GM19468 (cell line): ENCODE data around the gene NXF1.
A peak's percentile ranks its signal among the peaks of the same experiment; 100 is the strongest.
"Not testable (repeated sequence)": the region's sequence is repeated elsewhere in the genome, so short reads cannot be mapped to it uniquely, and the experiment has no call there.

Experiments used
- ATAC-seq: cut with Tn5 transposase; IDR thresholded peaks from one replicate; pipeline ENCODE4 v1.9.1; 2021; ENCODE audit warnings: mild to moderate bottlenecking, moderate library complexity, moderate number of reproducible peaks; ENCODE audit not compliant: unreplicated experiment; ENCODE audit errors: extremely low read depth

The NXF1 gene

DNA sequence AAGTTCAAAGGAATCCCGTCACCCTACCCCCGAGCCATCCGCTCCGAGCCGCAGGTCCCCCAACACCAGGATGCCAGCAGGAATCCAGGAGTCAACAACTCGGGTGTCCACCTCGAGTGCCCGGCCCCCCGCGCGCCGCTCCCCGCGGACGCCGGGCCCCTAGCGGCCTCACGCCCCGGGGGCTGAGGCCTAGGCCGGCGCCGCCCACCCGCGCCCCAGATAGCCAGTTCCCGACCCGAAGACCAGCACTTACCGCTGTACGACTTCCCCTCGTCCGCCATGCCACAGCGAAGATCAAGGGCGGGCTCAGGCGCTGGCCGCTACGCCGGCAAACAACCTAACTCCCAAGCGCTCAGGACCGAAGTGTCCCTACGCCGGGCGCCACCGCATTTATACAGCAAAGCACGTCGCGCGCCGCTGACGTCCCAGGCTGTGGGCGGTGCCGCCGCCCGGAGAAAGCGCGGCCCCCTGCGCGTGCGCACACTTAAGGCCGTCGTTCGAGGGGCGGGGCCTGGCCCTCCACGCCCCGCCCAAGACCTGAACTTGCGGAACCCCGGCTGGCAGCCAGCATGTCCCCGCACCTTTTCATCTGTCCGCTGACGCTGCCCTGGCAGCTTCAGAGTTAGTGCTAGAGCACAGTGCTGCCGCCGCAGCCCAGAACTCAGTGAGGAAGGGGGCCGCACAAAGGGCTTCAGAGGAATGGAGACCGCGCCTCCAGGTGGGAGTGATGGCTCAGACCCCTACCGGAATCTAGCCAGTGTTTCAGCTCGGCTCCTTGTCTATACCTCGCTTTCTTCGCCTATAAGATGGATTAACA lies at the start of gene NXF1:
Gene NXF1, minus strand, starts transcription at position 365 of the 817 bp plus-strand sequence. Its CDS starts 84 bp downstream, at position 281.
- ATAC-seq = peak; percentile 65

DNA sequence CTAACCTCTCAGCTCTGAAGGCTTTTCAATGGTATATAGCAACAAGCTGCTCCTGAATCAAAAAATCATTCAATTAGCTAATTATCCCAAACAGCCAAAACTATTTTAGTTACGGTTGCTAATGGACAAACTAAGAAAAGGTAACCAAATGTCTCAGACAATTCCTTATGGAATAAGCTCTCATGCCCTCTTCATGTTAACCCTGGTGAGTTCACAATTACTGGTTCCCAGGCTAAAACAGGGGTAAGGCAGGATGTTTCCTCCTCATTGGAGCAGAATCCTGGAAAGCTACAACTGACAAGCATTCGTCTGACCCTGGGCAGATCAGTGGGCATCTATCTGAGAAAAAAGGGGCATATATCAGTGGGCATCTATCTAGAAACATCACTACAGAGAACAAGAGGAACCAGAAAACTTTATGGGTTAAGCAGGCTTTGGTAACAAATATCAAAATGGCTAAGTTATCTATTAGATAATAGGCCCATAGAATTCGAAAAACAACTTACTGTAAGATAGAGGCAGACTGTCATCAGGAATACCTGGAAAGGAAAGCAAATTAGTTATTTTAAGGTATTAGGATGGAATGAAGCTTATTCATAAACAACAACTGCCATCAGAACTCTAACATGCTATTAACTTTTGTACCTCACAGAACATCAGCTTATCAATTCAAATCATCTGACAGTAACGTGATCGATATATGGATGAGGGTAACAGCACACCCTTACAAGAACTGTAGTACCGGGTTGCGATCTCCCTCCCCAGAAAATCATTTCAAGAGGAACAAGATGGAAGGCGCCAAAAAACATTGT lies 49.0 kb upstream of the NXF1 start:
- no peak for ATAC-seq

DNA sequence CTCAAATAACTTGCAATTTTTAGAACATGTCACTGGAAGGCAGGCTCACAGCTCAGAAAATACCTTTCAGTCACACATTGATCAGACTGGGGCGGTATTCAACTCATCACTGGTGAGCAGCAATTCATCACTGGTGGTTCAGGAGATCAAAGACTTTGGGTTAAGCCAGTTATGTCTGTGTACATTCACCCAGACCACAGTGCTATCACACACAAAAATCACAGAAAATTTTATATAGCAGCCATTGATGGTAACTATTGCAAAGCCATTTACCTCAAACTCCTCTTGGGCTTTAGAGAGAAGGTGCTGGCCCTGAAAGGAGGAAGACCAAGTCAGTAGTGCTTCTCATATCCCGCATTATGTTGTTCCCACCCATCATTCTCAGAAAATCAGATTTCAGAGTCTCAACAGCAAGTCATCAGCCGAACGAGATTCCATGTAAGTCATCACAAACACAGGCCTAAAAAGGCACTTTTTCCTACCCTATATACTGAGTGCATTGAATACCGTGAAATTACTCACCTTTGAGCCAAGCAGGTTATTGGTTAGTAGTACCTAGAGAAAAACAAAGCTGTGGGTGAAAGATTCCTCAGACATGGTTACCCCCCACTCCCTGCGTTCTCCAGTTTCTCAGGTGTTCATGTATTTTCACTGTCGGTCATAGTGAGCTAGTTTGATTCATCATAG lies 48.2 kb upstream of the NXF1 start:
- no peak for ATAC-seq

DNA sequence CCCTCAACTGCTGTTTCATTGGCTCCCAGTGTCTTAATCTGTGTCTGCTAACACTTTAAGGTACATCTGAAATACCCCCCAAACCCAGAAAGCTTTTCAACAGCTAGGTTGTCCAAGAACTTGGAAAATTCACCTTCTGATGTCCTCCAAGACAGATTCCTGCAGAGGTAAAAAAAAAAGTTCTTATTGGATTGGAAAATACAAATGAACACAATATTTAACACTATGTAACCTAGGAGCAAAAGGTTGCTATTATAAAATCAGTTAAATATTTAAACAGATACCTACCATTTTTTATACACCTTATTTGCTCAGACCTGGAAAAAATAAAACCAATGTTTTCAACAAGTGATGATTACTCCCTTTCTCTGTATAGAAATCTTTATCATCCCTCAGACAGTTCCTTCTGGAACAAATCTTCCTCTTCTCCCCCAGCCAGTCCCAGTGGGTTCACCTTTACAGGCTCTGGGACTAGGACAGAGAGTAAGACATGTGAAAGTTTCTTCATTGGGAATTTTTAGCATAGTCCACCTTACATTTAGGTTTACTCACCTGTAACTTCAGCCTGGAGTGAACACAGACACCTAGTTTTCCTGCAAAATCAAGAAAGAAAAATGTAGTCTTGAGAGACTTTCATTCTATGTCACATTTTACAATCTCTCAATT lies 47.4 kb upstream of the NXF1 start:
- no peak for ATAC-seq

DNA sequence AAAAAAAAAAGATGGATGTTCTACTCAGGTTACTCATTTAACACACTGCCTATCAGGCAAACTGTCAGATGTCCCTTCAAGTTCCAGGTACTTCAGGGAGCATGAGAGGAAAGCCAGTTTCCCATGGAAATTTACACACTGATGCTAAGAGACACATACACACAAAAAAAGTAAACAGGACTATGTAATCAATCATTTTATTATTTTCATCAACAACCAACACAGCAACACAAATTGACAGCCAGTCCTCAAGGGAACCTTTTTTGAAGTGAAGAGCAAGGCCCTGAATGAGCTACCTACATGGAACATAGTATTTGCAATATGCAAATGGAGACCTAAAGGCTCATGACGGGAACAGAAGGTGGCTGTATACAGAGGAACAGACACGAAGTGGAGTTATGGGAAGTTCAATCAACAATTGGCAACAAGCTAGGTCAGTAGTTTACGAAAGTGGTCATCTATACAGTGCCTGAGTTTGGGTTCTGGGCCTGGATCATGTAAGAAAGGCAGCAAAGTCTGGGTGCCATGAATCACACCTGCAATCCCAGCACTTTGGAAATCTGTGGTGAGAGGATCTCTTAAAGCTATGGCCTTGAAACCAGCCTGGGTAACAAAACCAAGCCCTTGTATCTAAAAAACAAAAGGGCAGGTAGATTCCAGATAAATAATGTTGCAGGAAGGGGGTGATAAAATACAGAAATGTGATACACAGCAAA lies 46.7 kb upstream of the NXF1 start:
- no peak for ATAC-seq

DNA sequence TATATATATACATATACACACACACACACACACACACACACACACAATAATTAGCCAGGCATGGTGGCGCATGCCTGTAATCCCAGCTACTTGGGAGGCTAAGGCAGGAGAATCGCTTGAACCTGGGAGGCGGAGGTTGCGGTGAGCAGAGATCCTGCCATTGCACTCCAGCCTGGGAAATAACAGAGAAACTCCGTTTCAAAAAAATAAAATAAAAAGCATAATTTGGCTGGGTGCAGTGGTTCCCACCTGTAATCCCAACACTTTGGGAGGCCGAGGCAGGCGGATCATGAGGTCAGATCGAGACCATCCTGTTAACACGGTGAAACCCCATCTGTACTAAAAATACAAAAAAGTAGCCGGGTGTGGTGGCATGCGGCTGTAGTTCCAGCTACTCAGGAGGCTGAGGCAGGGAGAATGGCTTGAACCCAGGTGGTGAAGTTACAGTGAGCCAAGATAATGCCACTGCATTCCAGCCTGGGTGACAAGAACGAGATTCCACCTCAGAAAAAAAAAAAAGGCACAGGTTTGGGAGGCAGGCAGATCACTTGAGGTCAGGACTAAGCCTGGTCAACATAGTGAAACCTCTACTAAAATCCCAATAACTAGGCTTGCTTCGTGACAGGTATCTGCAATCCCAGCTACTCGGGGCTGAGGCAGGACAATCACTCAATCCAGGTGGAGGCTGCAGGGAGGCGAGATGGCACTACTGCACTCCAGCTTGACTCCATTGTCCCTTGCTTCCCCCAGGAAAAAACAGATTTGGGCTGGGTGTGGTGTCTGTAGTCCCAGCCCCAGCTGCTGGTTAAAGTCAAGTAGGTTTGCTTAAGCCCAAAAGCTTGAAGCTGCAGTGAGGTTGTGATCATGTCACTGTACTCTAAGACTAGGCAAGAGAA lies 45.9 kb upstream of the NXF1 start:
- ATAC-seq = no peak

DNA sequence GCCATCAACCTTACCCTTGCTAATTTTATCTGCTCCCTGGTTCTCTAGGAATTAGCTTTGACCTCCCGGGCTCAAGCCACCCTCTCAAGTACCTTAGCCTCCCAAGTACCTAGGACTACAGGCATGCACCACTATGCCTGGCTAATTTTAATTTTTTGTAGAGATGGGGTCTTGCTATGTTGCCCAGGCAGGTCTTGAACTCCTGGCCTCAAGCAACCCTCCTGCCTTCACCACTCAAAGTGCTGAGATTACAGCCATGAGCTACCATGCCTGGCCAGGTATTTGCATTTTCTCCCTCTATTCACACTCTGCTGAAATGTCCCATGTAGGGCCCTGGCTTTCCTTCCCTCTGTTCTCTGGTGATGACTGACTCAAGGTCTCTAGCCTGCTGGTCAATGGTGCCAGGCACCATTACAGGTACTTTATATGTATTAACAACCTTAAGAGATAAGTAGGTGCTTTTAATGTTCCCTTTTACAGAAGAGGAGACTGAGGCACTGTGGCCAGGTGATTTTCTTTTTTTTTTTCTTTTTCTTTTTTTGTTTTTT lies 42.6 kb upstream of the NXF1 start:
- ATAC-seq = no peak

DNA sequence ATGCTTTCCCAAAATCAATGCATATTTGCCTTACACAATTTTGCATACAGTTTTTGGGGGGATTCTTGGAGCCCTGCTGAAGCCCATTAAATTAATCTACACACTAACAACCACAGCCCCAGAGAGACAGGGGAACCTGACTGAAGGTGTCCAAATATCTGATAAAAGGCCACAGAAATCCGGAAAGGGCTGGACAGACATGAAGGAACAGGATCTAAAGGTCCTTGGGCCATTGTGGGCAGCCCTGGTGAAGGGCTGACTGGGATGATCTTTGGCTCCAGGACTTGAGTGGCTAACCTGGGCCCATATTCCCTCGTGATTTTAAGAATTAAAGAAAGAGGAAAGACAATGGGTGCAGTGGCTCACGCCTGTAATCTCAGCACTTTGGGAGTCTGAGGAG lies 40.9 kb upstream of the NXF1 start:
- no peak for ATAC-seq

DNA sequence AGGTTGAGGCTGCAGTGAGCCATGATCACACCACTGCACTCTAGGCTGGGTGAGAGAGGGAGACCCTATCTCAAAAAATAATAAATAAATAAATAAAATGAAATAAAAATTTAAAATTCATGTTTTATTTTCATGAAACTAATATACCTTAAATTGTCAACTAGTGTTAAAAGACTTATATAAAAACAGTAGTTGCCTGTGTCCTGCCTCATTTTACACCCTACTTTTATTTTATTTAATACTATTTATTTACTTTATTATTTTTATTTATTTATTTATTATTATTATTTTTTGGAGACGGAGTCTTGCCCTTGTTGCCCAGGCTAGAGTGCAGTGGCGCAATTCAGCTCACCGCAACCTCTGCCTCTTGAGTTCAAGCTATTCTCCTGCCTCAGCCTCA lies 38.9 kb upstream of the NXF1 start:
- no peak for ATAC-seq

DNA sequence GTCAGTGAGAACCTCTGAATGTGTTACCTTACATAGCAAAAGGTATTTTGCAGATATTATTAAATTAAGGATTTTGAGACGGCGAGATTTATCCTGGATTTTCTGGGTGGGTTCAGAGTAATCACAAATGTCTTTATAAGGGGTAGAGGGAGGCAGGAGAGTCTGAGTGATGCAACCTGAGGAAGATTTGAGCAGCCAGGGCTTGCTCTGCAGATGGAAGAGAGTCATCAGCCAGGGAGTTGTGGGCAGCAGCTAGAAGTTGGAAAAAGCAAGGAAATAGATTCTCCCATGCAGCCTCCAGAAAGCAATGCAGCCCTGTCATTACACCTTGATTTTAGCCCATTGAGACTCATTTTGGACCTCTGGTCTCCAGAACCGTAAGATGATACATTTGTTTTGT lies 38.2 kb upstream of the NXF1 start:
- no peak for ATAC-seq

DNA sequence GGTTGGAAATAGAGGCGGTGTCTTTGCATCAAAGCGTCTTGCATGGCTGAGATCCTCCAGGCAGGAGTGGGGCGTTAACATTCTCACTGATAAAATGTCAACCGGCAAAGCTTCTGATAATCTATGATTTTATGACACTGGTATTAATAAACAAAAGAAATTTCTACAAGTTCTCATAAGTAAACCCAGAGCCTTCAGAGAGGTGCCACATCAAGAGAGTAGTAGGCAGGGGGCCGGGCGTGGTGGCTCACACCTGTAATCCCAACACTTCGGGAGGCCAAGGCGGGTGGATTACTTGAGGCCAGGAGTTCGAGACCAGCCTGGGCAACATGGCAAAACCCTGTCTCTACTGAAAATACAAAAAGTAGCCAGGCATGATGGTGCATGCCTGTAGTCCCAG lies 37.7 kb upstream of the NXF1 start:
- ATAC-seq = not testable (repeated sequence)

DNA sequence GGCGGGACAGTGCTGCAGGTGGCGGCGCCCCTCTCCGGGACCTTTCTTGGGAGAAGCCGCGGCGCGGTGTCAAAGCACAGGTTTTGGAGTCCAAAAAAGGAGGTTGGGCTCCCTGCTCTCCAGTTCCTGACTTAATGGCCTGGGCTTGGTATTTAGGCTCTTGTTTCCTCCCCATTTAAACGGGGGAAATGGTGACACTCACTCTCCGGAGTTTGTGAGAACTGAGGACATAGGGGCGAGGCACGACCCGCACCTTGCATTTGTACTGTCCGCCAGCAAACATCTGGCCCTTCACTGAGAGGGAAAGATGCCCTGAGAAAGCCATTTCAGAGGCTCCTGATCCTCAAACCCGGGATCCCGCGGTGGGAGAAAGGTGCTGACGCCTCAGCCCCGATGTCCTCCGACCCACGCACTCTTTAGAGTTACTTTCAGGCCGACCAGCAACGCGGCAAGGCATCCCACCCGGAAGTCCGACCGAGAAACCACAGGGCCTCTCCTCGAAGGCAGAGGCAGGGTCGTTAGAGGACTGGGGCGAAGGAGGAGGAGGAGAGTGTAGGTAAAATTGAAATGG lies 37.0 kb upstream of the NXF1 start:
- ATAC-seq = no peak

DNA sequence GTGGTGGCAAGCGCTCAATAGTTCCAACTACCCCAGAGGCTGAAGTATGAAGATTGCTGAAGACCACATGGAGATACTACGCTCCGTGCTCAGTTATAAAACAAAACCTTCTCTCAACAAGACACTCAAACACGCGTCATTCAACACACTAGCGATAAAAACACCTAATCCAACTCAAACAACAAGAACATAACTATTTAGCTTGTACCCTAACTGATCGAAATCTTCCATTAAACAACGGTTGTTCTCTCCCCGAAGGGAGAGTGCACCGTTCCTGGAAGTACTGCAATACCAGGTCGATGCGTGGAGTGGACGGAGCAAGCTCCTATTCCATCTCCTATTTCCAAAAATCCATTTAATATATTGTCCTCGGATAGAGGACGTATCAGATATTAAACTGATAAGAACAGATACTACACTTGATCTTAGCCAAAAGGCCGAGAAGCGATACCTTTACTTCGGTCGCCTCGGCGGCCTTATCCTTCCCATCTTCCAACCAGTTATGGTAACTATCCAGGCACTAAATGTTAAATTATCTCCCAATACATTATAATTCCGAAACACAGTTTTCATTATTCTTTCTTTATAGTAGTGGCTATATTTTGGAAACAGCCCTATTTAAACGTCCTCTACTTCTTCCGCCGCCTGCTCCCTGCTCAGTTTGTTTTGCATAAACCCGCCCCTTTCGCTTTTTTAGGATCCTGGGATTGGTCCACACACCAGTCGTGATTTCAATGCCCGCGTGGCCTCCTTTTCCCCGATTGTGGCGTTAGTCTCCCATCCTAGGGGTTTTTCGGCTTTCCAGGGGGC lies 36.3 kb upstream of the NXF1 start:
- ATAC-seq = peak; percentile 27

DNA sequence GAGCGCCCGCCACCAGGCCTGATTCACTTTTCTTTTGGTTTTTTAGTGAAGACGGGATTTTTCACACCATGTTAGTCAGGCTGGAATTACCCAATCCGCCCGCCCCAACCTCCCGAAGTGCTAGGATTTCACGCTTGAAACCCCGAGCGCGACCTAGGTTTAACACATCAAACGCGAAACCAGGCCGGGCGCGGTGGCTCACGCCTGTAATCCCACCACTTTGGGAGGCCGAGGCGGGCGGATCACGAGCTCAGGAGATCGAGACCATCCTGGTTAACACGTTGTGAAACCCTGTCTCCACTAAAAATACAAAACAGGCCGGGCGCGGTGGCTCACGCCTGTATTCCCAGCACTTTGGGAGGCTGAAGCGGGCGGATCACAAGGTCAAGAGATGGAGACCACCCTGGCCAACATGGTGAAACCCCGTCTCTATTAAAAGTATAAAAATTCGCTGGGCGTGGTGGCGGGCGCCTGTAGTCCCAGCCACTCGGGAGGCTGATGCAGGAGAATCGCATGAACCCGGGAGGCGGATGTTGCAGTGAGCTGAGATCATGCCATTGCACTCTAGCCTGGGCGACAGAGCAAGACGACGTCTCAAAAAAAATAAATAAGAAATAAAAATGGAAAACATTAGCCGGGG lies 35.6 kb upstream of the NXF1 start:
- not testable (repeated sequence) for ATAC-seq

DNA sequence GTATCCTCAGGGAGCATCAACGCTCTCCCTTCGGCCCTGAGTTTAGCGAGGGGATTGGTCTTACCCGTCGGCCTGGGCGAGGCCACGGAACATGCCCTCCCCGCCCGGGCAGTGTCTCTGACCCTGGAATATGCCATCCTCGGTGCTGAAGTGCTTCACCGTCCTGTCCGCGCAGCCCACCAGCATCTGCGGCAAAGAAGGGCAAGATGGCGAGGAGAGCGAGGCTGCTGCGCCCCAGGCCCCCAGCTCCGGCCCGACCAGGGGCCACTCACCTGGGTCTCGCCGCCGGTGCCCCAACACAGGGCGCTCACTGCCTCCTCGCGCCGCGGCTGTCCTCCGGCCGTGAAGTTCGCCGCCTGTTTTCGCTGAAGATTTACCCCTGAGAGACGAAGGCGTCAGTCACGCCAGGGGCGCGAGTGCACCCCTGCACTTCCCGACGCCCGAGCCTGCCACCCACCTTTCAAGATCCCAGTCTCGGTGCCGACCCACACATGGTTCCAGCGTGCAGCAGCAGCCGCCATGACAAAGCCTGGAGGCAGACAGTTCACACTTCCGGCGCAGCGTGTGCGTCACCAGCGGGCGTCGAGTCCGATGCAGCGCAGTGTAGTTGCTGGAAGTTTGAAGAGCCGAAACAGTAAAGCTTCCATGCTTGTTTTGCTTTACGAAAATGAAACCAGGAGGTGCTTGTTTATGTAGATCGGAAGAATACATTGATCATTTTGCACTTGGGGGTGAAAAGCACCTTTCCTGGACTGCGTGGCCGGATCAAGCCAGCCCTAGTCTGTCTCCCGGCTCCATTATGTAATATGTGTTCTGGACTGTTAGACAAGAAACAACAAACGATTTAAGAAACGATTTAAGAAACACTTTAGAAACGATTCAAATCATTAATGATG lies 34.1 kb upstream of the NXF1 start, which contains the start of gene WDR74:
Gene WDR74, minus strand, starts transcription at position 541 of the 896 bp plus-strand sequence. Its CDS starts 20 bp downstream, at position 521.
- peak; percentile 31 for ATAC-seq

DNA sequence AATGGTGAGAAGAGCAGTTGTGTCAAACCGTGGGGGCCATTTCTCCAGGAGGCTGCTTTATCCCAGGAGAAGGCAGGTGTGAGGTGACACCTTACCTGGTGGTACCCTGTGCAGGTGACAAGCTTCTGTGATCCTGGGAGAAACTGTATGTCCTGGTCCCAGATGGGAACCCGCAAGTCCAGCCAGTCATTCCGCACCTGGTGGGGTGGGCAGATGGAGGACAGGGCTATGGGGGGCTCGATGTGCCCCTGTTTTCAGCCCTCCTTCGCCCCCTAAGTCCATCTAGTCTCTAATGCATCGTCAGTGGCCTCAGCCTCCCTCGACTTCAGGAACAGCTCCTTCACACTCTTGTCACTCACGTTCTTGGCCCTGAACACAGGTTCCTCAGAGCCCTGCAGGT lies 30.1 kb upstream of the NXF1 start:
- ATAC-seq = no peak
